Stimulated activated CD4-positive, alpha-beta T cell treated with anti-CD3 and anti-CD28 coated beads, Interleukin-4, amount 100 ng/mL, for 4 hours (primary cell): ENCODE data around the gene RAD51B.
"Not testable (repeated sequence)": the region's sequence is repeated elsewhere in the genome, so short reads cannot be mapped to it uniquely, and the experiment has no call there.

Experiments
- DNase-seq, 2 experiments: peaks; one replicate each; pipeline ENCODE4 v3.0.0-alpha.2; 2020

Gene RAD51B

DNA sequence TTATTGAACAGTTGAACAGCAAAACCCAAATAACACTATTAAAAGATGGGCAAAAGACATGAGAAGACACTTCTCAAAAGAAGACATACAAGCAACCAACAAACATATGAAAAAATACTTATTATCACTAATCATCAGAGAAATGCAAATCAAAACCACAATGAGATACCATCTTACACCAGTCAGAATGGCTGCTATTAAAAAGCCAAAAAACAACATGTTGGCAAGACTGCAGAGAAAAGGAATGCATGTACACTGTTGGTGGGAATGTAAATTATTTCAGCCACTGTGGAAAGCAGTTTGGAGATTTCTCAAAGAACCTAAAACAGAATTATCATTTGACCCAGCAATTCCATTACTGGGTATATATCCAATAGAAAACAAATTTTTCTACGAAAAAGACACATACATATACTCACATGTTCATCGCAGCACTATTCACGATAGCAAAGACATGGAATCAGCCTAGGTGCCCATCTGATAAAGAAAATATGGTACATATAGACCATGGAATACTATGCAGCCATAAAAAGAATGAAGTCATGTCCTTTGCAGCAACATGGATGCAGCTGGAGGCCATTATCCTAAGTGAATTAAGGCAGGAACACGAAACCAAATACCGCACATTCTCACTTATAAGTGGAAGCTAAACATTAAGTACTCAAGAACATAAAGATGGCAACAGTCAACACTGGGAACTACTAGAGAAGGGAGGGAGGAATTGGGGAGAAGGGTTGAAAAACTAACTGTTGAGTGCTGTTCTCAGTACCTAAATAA, 367.1 kb downstream of the RAD51B start:
- not testable (repeated sequence) for DNase-seq

DNA sequence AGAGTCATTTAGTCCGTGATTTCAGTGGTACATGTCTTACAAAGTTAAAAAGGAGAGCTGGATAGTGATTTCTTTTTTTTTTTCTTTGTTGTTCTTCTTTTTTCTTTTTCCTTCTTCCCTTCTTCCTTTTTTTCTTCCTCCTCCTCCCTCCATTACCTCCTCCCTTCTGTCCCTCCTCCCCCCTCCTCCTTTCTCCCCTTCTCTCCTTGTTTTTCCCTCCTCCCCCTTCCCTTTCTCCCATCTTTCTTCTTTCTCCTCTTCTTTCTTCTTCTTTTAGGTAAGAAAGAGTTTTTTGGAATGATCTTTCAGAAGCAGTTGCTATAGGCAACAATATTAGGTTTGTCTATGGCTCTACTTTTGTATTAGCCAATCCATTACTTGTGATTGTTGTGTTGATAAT, 368.6 kb downstream of the RAD51B start:
- no peak for DNase-seq

DNA sequence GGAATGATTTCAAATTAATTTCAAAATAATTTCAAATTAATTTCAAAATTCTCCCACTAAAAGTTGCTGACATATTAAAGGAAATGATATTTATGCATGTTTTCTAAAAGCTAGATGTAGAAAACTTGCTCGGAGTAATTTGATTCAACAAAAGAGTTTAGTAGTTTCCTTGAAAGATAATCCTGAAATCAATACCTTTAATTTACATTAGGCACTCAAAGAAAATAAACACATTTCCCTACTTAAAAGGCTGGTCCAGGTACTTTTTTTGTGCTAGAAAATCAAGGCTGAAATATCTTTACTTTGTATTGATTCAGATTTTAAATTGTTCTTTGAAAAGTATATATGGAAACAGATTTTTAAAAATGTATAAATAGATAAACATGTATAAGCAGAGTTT, 370.5 kb downstream of the RAD51B start:
- no peak for DNase-seq

- no peak for DNase-seq
Measured at GRCh38 chr14:68191567-68192321, 372.2 kb downstream of the RAD51B start.

DNA sequence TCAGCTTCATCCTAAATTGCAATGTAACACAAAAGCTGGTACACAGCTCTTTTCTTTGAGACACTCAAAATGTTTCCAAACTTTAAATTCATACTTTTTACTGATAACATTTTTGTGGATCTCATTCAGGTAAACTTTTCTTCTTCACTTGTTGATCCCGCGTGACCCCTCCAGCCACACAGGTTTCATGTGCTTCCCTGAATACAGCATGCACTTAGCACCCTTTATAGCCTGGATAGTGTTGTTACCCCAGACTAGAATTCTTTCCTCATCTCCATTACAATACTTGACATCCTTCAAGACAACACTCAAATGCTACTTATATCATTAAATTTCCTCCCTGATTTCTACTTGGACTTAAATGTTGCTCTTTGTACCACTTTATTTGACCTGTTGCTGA, 373.4 kb downstream of the RAD51B start:
- DNase-seq: no peak

DNA sequence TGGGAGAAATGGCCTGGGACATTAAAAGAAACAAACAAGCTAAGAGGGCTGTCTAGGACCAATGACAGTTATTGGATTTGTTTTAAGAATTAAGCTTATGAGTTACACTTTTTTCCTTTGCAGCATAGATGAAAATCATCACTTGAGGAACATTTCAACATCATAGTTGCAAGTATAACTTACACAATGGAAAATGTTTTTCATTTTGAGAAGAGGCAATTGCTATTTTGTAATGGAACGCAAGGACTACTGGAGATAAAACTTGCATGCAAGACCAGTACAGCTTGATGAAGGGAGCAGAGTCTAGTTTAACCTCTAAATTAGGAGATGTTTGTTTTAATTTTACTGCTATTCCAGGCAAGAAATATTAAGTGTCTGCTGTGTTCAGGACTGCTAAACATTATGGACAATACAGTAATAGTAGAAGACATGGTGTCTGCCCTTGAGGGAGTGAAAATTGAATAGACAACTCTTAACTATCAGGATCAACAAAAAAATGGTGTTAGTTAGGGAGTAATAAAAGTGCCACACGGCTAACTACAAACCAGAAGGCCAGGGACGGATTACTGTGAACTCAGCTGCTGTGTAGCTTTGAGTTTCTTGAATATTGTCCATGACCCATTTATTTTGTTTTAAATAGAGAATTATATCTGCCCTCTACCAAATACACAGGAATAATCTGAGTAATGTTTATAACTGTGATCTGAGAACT, 374.5 kb downstream of the RAD51B start:
- no peak for DNase-seq

DNA sequence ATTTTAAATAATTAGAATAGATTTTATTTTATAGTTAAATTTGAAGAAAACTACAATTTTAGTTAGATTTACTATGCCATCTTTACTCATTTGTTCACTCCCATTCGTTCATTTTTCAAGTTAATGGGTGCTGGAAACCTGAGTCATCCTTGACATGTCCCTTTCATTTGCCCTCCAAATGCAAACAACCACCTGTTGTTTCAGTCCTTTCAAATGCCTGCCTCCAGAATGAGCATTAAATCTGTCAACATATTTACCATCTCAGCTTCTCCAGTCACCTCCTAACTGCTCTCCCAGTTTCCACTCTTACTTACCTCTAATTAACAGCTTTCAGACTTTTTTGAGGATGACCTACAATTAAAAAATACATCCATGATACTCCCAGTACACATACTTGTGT, 375.5 kb downstream of the RAD51B start:
- no peak for DNase-seq

- DNase-seq: no peak
Measured at GRCh38 chr14:68198713-68199495, 379.3 kb downstream of the RAD51B start.

- DNase-seq: no peak
Measured at GRCh38 chr14:68199554-68200151, 380.1 kb downstream of the RAD51B start.

DNA sequence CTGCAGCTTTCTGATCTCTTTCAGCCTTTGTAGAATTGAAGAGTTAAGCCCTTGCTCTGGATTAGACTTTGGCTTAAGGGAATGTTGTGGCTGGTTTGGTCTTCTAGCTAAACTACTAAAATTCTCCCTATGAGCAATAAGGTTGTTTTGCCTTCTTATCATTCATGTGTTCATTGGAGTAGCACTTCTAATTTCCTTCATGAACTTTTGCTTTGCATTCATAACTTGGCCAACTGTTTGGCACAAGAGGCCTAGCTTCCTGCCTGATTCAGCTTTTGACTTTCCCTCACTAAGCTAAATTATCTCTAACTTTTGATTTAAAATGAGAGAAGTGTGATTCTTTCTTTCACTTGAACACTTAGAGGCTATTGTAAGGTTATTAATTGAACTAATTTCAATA, 384.3 kb downstream of the RAD51B start:
- no peak for DNase-seq

DNA sequence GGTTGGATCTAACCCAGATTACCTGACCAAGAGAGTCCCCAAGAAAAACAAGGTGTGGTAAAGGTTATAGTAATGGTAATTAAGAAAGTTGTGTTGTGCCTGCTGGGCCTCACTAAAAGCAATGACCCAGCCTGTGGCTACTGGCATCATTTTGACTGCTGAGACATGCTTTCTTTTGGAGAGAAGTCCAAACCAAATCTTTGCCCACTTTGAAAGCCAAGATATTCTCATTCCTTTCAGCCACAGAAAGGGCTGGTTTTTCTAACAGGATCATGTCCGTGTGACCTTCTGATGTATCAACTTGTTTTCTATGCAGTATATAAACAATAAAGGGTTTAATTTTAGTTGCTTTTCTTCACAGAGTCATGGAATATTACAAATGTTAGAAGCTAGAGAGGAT, 388.6 kb downstream of the RAD51B start:
- no peak for DNase-seq

GRCh38 chr14:68208626-68209317, 389.2 kb downstream of the RAD51B start:
- no peak for DNase-seq

GRCh38 chr14:68210729-68211299, 391.2 kb downstream of the RAD51B start:
- DNase-seq: peak; percentile 16 to 56

- no peak for DNase-seq
Measured at GRCh38 chr14:68211421-68211820, 391.8 kb downstream of the RAD51B start.

DNA sequence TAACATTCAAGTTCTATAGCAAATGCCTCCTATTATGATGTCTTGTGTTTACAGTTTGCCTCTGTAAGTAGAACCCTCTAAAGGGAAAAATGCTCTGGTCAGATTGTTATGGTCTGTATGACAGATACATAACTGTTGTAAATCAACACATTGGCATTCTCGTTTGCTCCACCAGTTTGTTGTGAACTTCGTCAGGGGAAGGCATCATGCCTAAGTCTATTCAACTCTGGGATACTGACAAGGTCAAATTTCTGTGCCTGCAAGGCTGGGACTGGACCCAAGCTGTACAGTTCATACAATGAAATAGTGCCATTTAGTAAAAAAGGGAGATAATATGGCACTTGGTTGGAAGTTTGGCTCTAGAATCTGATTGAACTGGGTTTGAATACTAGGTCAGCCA, 392.3 kb downstream of the RAD51B start:
- no peak for DNase-seq

GRCh38 chr14:68212361-68212760, 392.8 kb downstream of the RAD51B start:
- no peak for DNase-seq

GRCh38 chr14:68214431-68214830, 394.9 kb downstream of the RAD51B start:
- DNase-seq: no peak

- no peak for DNase-seq
Measured at GRCh38 chr14:68215629-68216028, 396.1 kb downstream of the RAD51B start.

- no peak for DNase-seq
Measured at GRCh38 chr14:68216079-68216478, 396.5 kb downstream of the RAD51B start.

DNA sequence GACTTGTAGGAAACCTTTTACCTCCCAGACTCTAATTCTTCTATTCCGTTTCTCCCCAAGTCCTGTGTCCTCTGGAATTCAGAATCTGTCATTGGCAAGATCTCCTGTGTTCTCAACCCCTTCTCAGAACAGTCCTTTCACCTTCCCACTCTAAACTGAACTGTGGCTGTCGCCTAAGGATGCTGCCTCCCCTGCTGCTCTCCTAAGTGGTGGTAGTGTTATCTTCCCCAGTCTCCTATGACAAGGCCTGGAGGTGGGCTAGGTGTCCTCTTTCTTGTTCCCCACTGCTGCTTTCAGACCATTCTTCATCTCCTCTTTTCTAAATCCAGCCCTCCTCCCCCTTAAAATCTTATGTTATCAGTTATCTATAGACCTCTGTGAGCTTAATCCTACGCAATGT, 397.4 kb downstream of the RAD51B start:
- DNase-seq: no peak

GRCh38 chr14:68217791-68218340, 398.3 kb downstream of the RAD51B start:
- DNase-seq: no peak
